Mesenchymal stem cell (in vitro differentiated cells and primary cell): ENCODE data around the gene MGAT5B.
"Not testable (repeated sequence)": the region's sequence is repeated elsewhere in the genome, so short reads cannot be mapped to it uniquely, and the experiment has no call there.

ENCODE experiments used
- DNase-seq: peaks from one replicate; pipeline ENCODE4 v3.0.0-alpha.2; 2013
- H2AFZ ChIP-seq: one replicate; pipeline ENCODE4 v1.6.1; 2013; ENCODE audit warnings: low read depth, mild to moderate bottlenecking, control low read depth, inconsistent platforms, low read length, moderate library complexity
- H2AK5ac ChIP-seq: 2 replicates; pipeline ENCODE4 v1.6.1; 2013; ENCODE audit warnings: low read length, moderate library complexity, mild to moderate bottlenecking, inconsistent platforms; ENCODE audit not compliant: severe bottlenecking
- H2BK120ac ChIP-seq: one replicate; pipeline ENCODE4 v1.6.1; 2013; ENCODE audit warnings: low read depth, mild to moderate bottlenecking, inconsistent platforms, low read length, moderate library complexity
- H2BK12ac ChIP-seq, 2 experiments: one replicate each; pipeline ENCODE4 v1.6.1; 2013; ENCODE audit warnings: inconsistent platforms in 2 of 2, low read length in 2 of 2, mild to moderate bottlenecking in 2 of 2, moderate library complexity in 2 of 2, control low read depth in 1 of 2
- H2BK15ac ChIP-seq: one replicate; pipeline ENCODE4 v1.6.1; 2013; ENCODE audit warnings: mild to moderate bottlenecking, low read depth, inconsistent platforms; ENCODE audit not compliant: poor library complexity, severe bottlenecking
- H2BK5ac ChIP-seq: 2 replicates; pipeline ENCODE4 v1.6.1; 2013; ENCODE audit warnings: low read depth, mild to moderate bottlenecking, low read length, control low read depth, inconsistent platforms; ENCODE audit not compliant: poor library complexity, severe bottlenecking
- H3K14ac ChIP-seq, 2 experiments: one replicate each; pipeline ENCODE4 v1.6.1; 2013; ENCODE audit warnings: inconsistent platforms in 2 of 2, low read length in 2 of 2, control low read depth in 1 of 2, mild to moderate bottlenecking in 1 of 2, moderate library complexity in 1 of 2
- H3K18ac ChIP-seq, 2 experiments: one replicate each; pipeline ENCODE4 v1.6.1; 2013; ENCODE audit warnings: inconsistent platforms in 2 of 2, low read length in 2 of 2, control low read depth in 1 of 2, low read depth in 1 of 2, mild to moderate bottlenecking in 1 of 2
- H3K23ac ChIP-seq, 2 experiments: one replicate each; pipeline ENCODE4 v1.6.1; 2013; ENCODE audit warnings: inconsistent platforms in 2 of 2, low read length in 2 of 2, mild to moderate bottlenecking in 2 of 2, moderate library complexity in 2 of 2, control low read depth in 1 of 2
- H3K27ac ChIP-seq: 2 replicates; pipeline ENCODE4 v1.5.1; 2013; ENCODE audit warnings: mild to moderate bottlenecking, moderate library complexity, low read length, control low read depth, inconsistent platforms; ENCODE audit not compliant: poor library complexity, severe bottlenecking
- H3K27me3 ChIP-seq, 2 experiments: 2 replicates each; pipeline versions ENCODE4 v1.6.1 to v1.7.0; 2013; ENCODE audit warnings: low read length in 2 of 2, mild to moderate bottlenecking in 2 of 2, moderate library complexity in 2 of 2, control low read depth in 1 of 2, inconsistent platforms in 1 of 2; ENCODE audit not compliant: control insufficient read depth in 1 of 2, insufficient read depth in 1 of 2
- H3K36me3 ChIP-seq, 2 experiments: 2 replicates each; pipeline versions ENCODE4 v1.6.1 to v1.7.0; 2013; ENCODE audit warnings: low read length in 2 of 2, control low read depth in 1 of 2, inconsistent platforms in 1 of 2, low read depth in 1 of 2, mild to moderate bottlenecking in 1 of 2; ENCODE audit not compliant: insufficient read depth in 2 of 2, control insufficient read depth in 1 of 2
- H3K4ac ChIP-seq, 2 experiments: one replicate each; pipeline ENCODE4 v1.6.1; 2013; ENCODE audit warnings: inconsistent platforms in 2 of 2, low read length in 2 of 2, mild to moderate bottlenecking in 2 of 2, moderate library complexity in 2 of 2, control low read depth in 1 of 2, low read depth in 1 of 2
- H3K4me1 ChIP-seq: 2 replicates; pipeline ENCODE4 v1.6.1; 2013; ENCODE audit warnings: low read depth, low read length, control low read depth; ENCODE audit not compliant: control insufficient read depth, insufficient read depth
- H3K4me2 ChIP-seq: 2 replicates; pipeline ENCODE4 v1.6.1; 2013; ENCODE audit warnings: low read length, mild to moderate bottlenecking, inconsistent platforms; ENCODE audit not compliant: poor library complexity, severe bottlenecking
- H3K4me3 ChIP-seq, 2 experiments: 2 replicates each; pipeline versions ENCODE4 v1.5.1 to v1.7.0; 2013; ENCODE audit warnings: low read length in 2 of 2, mild to moderate bottlenecking in 2 of 2, control low read depth in 1 of 2, low read depth in 1 of 2; ENCODE audit not compliant: insufficient read depth in 1 of 2
- H3K79me1 ChIP-seq: replicated peaks from 2 replicates; pipeline ENCODE4 v1.6.1; 2013; ENCODE audit warnings: mild to moderate bottlenecking, control low read depth, low read length, inconsistent platforms; ENCODE audit not compliant: poor library complexity, severe bottlenecking
- H3K9ac ChIP-seq: 2 replicates; pipeline ENCODE4 v1.7.0; 2013; ENCODE audit warnings: mild to moderate bottlenecking, low read length, moderate library complexity
- H3K9me3 ChIP-seq: 2 replicates; pipeline ENCODE4 v1.7.0; 2013; ENCODE audit warnings: mild to moderate bottlenecking, low read length; ENCODE audit not compliant: control insufficient read depth
- H4K8ac ChIP-seq: one replicate; pipeline ENCODE4 v1.6.1; 2013; ENCODE audit warnings: inconsistent platforms, mild to moderate bottlenecking, low read length, moderate library complexity
- H4K91ac ChIP-seq: one replicate; pipeline ENCODE4 v1.6.1; 2013; ENCODE audit warnings: mild to moderate bottlenecking, low read length, inconsistent platforms
- WGBS: methylation state at CpG from one replicate; pipeline ENCODE4 v1.1.7; 2013; ENCODE audit warnings: mixed read lengths; 5-methylcytosine and 5-hydroxymethylcytosine counted together

The MGAT5B gene

GRCh38 chr17:76847031-76847430 is 21.2 kb upstream of the MGAT5B start:
- no peak for DNase-seq
- H3K79me1 ChIP-seq = no peaks in the 10 kb centered on the region
- no peak overlapping the region for H3K23ac ChIP-seq
- H4K91ac ChIP-seq = no peak overlapping the region
- no peak overlapping the region for H2BK120ac ChIP-seq
- H4K8ac ChIP-seq = no peak overlapping the region
- no peak overlapping the region for H2AFZ ChIP-seq
- no peak overlapping the region for H3K27ac ChIP-seq
- H3K27me3 ChIP-seq = peaks cover 48 to 54% of the 10 kb centered on the region in 2 experiments
- H2BK15ac ChIP-seq = no peak overlapping the region
- no peak overlapping the region for H3K4ac ChIP-seq
- no peaks in the 10 kb centered on the region for H3K4me1 ChIP-seq
- H3K4me3 ChIP-seq = no peak overlapping the region
- no peak overlapping the region for H2AK5ac ChIP-seq
- WGBS = 67% methylated on average over 1 of the region's 2 CpGs
- H3K9me3 ChIP-seq = no peaks in the 10 kb centered on the region
- H2BK12ac ChIP-seq = no peak overlapping the region
- H3K18ac ChIP-seq = no peak overlapping the region
- no peak overlapping the region for H3K14ac ChIP-seq
- H3K9ac ChIP-seq = no peak overlapping the region
- no peak overlapping the region for H3K4me2 ChIP-seq
- H3K36me3 ChIP-seq = no peaks in the 10 kb centered on the region
- H2BK5ac ChIP-seq = no peak overlapping the region

DNA sequence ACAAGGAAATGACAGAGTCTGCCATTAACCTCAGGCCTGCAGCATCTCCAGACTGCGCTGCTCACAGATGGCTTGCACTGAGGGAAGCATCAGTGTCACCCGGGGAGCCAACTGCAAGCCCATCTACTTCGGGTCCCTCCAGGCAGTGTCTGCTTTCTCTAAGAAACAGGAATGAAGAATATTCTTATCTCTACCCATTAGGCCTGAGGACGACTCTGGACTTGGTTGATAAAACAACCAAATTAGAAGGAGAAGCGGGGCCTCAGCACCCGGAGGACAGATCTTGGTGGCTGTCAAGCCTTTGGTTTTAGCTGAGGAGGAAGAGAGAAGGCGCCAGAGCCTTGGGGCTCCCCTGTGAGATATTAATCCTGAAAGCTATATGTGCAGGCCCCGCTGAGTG is 19.5 kb upstream of the MGAT5B start:
- Histone ChIP-seq H3K23ac (no peak overlapping the region), H3K9me3 (no peaks in the 10 kb centered on the region), H3K9ac (no peak overlapping the region), H3K18ac (no peak overlapping the region), H4K8ac (no peak overlapping the region), H2BK12ac (no peak overlapping the region), H3K4me3 (no peak overlapping the region), H2AFZ (no peak overlapping the region), H3K79me1 (no peaks in the 10 kb centered on the region), H3K4ac (no peak overlapping the region), H2BK120ac (no peak overlapping the region), H3K27me3 (peaks cover 32 to 44% of the 10 kb centered on the region in 2 experiments), H4K91ac (no peak overlapping the region), H2AK5ac (no peak overlapping the region), H3K14ac (no peak overlapping the region), H3K4me1 (no peaks in the 10 kb centered on the region), H3K36me3 (no peaks in the 10 kb centered on the region), H2BK5ac (no peak overlapping the region), H3K27ac (no peak overlapping the region), H2BK15ac (no peak overlapping the region), H3K4me2 (no peak overlapping the region)
- no peak for DNase-seq
- 92% methylated on average over 8 of the region's 8 CpGs for WGBS

DNA sequence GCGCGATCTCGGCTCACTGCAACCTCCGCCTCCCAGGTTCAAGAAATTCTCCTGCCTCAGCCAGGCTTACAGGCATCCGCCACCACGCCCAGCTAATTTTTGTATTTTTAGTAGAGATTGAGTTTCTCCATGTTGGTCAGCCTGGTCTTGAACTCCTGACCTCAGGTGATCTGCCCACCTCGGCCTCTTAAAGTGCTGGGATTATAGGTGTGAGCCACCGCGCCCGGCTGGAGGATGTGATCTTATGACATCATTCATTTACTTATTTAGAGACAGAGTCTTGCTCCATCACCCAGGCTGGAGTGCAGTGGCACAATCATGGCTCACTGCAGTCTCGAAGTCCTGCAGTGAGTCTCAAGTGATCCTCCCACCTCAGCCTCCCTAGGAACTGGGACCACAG is 19.0 kb upstream of the MGAT5B start:
- H3K14ac ChIP-seq, H3K18ac ChIP-seq, H2AFZ ChIP-seq, H3K23ac ChIP-seq, H3K4me2 ChIP-seq, DNase-seq, H2AK5ac ChIP-seq, H3K36me3 ChIP-seq, H3K4ac ChIP-seq, H2BK120ac ChIP-seq, H3K4me1 ChIP-seq, H3K4me3 ChIP-seq, H3K27ac ChIP-seq, H3K9ac ChIP-seq, H2BK5ac ChIP-seq, H2BK15ac ChIP-seq, H3K79me1 ChIP-seq, H3K9me3 ChIP-seq, H2BK12ac ChIP-seq, H4K8ac ChIP-seq, H4K91ac ChIP-seq: not testable (repeated sequence)
- 94% methylated on average over 11 of the region's 11 CpGs for WGBS
- peaks cover 27 to 39% of the 10 kb centered on the region in 2 experiments for H3K27me3 ChIP-seq

DNA sequence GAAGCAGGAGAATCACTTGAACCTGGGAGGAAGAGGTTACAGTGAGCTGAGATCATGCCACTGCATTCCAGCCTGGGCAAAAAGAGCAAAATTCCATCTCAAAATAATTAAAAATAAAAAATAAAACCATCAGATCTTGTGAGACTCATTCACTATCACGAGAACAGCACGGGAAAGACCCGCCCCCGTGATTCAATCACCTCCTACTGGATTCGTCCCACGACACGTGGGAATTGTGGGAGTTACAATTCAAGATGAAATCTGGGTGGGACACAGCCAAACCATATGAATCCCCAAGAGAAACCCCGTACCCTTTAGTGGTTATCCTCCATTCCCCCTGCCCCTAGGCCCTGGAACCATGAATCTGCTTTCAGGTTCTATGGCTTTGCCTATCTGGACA is 15.4 kb upstream of the MGAT5B start:
- no peak overlapping the region for H2AK5ac ChIP-seq
- H2BK12ac ChIP-seq = no peak overlapping the region
- H3K4me3 ChIP-seq = no peak overlapping the region
- no peak overlapping the region for H4K91ac ChIP-seq
- no peak overlapping the region for H3K14ac ChIP-seq
- no peaks in the 10 kb centered on the region for H3K4me1 ChIP-seq
- H3K79me1 ChIP-seq = no peaks in the 10 kb centered on the region
- H4K8ac ChIP-seq = no peak overlapping the region
- H3K4ac ChIP-seq = no peak overlapping the region
- peaks cover 2% of the 10 kb centered on the region for H3K9me3 ChIP-seq
- no peak overlapping the region for H2AFZ ChIP-seq
- H3K27me3 ChIP-seq = peaks cover 7 to 35% of the 10 kb centered on the region in 2 experiments
- no peak overlapping the region for H3K18ac ChIP-seq
- H3K27ac ChIP-seq = no peak overlapping the region
- WGBS = 79% methylated on average over 8 of the region's 8 CpGs
- H3K9ac ChIP-seq = no peak overlapping the region
- H2BK120ac ChIP-seq = no peak overlapping the region
- no peak overlapping the region for H3K4me2 ChIP-seq
- H3K36me3 ChIP-seq = no peaks in the 10 kb centered on the region
- no peak overlapping the region for H2BK15ac ChIP-seq
- no peak overlapping the region for H2BK5ac ChIP-seq
- no peak overlapping the region for H3K23ac ChIP-seq
- no peak for DNase-seq
